GDM1 (cell line): ENCODE results near the gene PATJ.
"Not testable (repeated sequence)": the region's sequence is repeated elsewhere in the genome, so short reads cannot be mapped to it uniquely, and the experiment has no call there.

ENCODE experiments used
- DNase-seq: peaks from one replicate; lab custom pipeline; 2025; lab: John Stamatoyannopoulos, UW

PATJ gene

GRCh38 chr1:61743716-61744580, 1.7 kb downstream of the PATJ start:
- no peak for DNase-seq

DNA sequence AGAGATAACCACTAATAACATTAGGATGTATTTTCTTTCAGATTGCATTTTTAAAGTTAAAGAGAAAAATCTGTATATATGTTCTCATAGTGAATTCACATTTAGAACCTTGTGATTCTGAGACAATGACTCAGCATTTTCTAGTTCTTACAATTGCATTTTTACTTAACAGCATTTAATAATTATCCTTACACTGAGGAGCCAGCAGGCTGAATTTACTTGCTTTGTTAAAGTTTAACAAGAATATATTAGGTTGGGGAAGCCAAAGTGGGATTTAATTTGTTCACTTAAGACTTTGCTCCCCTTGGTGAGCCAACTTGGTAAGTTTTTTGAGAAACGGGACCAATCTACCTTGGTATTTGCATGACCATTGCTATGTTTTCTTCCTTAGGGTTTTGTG, 4.5 kb downstream of the PATJ start:
- no peak for DNase-seq

GRCh38 chr1:61748566-61748965, 6.3 kb downstream of the PATJ start:
- no peak for DNase-seq

DNA sequence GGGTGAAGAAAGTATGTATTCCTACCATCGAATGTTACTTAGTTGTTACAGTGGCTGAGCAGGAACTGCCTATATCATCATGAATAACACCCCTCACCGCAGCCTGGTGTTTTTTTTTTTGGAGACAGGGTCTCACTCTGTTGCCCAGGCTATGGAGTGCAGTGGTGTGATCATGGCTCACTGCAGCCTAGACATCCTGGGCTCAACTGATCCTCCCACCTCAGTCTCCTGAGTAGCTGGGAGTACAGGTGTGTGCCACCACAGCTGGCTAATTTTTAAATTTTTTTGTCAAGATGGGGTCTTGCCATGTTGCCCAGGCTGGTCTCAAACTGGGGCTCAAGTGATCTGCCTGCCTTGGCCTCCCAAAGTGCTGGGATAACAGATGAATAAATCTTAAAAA, 7.3 kb downstream of the PATJ start:
- DNase-seq = no peak

DNA sequence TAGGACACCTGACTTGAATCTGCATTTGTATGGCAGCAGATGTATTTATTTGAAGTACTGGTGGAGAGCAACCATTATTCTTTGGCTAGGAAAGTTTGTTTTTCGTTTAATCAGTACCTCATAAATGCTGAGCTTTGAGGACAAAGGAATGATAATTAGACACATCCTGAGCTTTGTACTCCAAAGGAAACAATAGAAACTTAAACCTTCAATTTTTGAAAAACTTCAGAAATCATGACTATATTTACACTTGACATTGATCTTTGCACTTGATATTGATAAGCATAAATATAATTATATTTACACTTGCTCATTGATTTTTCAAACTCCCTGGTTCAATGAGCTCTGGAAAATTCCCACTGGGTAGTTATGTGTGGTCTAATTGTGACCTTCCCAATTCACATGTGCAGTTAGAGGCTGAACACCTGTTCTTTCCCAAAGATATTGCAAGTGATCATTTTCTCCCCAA, 10.7 kb downstream of the PATJ start:
- no peak for DNase-seq

GRCh38 chr1:61753998-61754508, 11.8 kb downstream of the PATJ start:
- DNase-seq = no peak

DNA sequence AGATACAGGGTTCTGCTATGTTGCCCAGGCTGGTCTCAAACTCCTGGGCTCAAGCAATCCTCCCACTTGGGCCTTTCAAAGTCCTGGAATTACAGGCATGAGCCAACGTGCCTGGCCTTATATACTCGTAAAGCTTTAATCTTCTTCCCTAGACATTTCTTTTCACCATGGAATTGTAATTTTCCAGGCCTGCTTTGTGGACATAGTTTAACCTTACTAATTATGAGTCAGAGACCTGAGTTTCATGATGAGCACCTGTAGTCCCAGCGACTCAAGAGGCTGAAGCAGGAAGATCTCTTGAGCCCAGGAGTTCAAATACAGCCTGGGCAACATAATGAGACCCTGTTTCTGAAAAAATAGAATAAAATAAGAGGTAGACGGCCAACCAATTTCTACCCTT, 12.3 kb downstream of the PATJ start:
- no peak for DNase-seq

DNA sequence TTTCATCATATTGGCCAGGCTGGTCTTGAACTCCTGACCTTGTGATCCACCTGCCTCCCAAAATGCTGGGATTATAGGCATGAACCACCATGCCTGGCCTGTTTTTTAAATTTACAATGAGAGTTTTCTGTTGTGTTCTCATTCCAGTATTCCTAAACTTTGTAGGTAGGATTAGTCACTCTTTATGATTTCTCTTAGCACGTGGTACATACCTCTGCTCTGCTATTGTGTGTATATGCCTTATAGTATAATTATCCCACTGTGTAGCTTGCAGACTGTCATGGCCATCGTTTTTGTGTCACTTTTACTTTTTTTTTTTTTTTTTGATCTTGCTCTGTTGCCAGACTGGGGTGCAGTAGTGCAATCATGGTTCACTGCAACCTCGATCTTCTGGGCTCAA, 14.5 kb downstream of the PATJ start:
- DNase-seq = no peak

- DNase-seq = no peak
These were observed 15.7 kb downstream of the PATJ start for GRCh38 chr1:61757950-61758349.

- DNase-seq = no peak
These were observed 27.9 kb downstream of the PATJ start for GRCh38 chr1:61770131-61770530.

- DNase-seq = no peak
These were observed 33.8 kb downstream of the PATJ start for GRCh38 chr1:61776091-61776490.

- no peak for DNase-seq
These were observed 37.0 kb downstream of the PATJ start for GRCh38 chr1:61779231-61779630.

DNA sequence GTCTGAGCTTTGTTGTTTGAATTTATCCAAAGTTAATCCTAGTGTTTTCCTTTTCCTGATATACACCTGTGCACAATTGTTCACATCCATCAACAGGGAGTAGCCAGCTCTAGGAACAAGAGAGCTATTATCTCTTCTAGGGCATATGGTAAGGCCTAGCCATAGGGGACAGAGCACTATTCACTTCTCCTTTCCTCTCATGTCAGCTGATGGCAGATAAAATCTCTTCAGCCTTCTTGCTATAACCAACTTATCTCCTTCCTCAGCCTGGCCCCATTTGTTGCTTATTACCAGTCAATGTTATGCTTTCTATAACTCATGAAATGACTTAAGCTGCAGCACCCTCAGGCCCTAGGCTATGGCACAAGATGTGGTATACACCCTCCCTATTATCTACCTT, 38.9 kb downstream of the PATJ start:
- no peak for DNase-seq

GRCh38 chr1:61782771-61783170, 40.5 kb downstream of the PATJ start:
- no peak for DNase-seq

- DNase-seq = no peak
These were observed 42.4 kb downstream of the PATJ start for GRCh38 chr1:61784726-61785125.

- DNase-seq = no peak
These were observed 48.6 kb downstream of the PATJ start for GRCh38 chr1:61790837-61791236.

- no peak for DNase-seq
These were observed 54.9 kb downstream of the PATJ start for GRCh38 chr1:61797045-61797755.

DNA sequence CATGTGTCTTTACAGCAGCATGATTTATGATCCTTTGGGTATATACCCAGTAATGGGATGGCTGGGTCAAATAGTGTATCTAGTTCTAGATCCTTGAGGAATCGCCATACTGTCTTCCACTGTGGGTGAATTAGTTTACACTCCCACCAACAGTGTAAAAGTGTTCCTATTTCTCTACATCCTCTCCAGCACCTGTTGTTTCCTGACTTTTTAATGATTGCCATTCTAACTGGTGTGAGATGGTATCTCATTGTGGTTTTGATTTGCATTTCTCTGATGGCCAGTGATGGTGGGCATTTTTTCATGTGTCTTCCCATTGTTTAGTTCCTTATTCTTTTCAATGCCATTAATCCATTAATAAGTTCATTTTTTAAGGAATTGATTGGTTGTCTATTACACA, 58.8 kb downstream of the PATJ start:
- not testable (repeated sequence) for DNase-seq

GRCh38 chr1:61807606-61808140, 65.4 kb downstream of the PATJ start:
- no peak for DNase-seq

DNA sequence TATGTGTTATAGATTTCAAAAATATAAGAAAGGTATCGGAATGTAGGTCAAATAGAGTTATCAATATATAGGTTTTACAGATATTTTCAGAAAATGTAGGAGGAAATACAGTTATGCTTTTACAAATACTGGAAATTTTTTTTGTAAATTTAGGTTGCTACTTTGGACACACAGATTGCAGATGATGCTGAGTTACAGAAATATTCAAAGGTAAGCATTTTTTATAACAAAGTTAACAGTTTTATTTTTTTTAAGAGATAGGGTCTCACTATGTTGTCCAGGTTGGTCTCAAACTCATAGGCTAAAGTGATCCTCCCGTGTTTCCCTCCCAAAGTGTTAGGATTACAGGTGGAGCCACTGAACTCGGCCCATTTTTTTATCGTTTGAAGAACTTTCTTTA, 66.0 kb downstream of the PATJ start:
- no peak for DNase-seq

DNA sequence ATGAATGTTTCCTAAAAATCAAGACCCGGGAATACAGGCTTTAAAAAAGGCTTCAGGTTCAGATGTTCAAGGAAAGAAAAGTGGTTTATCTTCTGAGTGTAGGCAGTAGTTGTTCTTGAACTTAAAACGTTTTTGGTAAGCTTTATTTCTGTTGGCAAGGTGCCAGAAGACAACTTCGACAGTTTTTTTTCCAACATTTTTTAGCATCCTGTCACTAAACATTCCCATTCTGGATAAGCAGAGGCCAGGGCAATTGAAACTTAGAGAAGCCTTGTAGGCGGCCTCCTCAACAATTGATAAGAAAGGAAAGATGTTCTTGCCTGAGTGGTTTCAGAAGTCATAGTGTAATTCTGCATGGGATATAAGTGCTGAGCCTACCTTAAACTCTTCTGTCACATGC, 66.7 kb downstream of the PATJ start:
- DNase-seq = no peak

DNA sequence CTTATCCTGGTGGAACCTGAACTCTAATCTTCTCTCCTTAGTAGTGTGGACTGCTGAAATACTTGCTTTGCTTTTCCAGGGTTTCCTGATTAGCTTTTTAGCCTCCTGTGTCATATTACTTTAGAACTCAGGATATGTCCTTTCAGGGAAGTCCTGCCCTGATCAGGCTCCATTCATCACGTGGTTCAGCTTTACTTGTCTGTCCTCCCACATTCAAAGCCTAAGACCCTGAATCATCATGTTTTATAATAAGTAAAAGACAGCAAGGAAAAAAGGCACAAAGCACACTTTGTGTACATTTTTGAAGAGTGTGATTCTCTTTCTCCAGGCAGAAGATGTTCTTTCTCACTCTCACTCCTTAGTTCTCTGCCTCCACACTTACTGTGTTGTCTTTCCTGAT, 70.6 kb downstream of the PATJ start:
- no peak for DNase-seq

- no peak for DNase-seq
These were observed 73.9 kb downstream of the PATJ start for GRCh38 chr1:61816191-61816590.
